Measurements from ENCODE around the gene GATA2. TPM values are rescaled to one million over a fixed set of nuclear protein-coding genes. Genes with fewer than 3 reads are reported as not detected.

The GATA2 gene
- total and polyA plus RNA-seq, 9 donors: 4.0 to 16.1 (median 6.1) TPM

GRCh38 chr3:128472449-128473179, 20.4 kb downstream of the GATA2 start:
- H3K4me3 ChIP-seq: no peak overlapping the region
- intact Hi-C loops (cut with DNase I): no loop called here
- H3K27me3 ChIP-seq: no peaks in the 10 kb centered on the region
- no peaks in the 10 kb centered on the region for H3K4me1 ChIP-seq (ENCODE audit: insufficient read depth)
- H3K36me3 ChIP-seq: no peaks in the 10 kb centered on the region
- 66 to 84% (median 77%) methylated on average over 13 of the region's 13 CpGs for WGBS, 3 donors
- no peaks in the 10 kb centered on the region for H3K9me3 ChIP-seq
- no peak overlapping the region for H3K27ac ChIP-seq
- TF ChIP-seq, protein P1, sequence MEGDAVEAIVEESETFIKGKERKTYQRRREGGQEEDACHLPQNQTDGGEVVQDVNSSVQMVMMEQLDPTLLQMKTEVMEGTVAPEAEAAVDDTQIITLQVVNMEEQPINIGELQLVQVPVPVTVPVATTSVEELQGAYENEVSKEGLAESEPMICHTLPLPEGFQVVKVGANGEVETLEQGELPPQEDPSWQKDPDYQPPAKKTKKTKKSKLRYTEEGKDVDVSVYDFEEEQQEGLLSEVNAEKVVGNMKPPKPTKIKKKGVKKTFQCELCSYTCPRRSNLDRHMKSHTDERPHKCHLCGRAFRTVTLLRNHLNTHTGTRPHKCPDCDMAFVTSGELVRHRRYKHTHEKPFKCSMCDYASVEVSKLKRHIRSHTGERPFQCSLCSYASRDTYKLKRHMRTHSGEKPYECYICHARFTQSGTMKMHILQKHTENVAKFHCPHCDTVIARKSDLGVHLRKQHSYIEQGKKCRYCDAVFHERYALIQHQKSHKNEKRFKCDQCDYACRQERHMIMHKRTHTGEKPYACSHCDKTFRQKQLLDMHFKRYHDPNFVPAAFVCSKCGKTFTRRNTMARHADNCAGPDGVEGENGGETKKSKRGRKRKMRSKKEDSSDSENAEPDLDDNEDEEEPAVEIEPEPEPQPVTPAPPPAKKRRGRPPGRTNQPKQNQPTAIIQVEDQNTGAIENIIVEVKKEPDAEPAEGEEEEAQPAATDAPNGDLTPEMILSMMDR (IDR thresholded peaks at IDR 0.05): no peak
- TF ChIP-seq POLR2A (IDR thresholded peaks at IDR 0.05) (no peak), EP300 (IDR thresholded peaks at IDR 0.05) (no peak)
- no peak for DNase-seq

DNA sequence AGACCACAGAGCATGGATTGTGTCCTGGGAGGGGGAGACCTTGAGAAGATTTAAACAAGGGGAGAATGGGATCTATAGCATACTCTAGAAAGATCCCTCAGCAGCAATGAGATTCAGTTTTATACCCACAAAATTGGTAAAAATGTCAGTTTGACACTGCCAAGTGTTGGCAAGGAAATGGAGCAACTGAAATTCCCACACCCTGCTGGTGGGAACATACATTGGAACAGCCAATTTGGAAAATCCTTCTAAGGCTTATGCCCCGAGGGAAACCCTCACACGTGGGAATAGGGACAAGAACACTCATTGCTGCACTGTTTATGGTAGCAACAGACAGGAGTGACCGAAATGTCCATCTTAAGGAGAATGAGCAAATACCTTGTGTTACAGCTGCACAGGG, 21.3 kb downstream of the GATA2 start:
- H3K4me3 ChIP-seq: no peak overlapping the region
- no peaks in the 10 kb centered on the region for H3K4me1 ChIP-seq (ENCODE audit: insufficient read depth)
- intact Hi-C loops (cut with DNase I): no loop called here
- no peak for TF ChIP-seq EP300 (IDR thresholded peaks at IDR 0.05)
- TF ChIP-seq POLR2A (IDR thresholded peaks at IDR 0.05): no peak
- TF ChIP-seq, protein P1 (IDR thresholded peaks at IDR 0.05): no peak
- no peaks in the 10 kb centered on the region for H3K9me3 ChIP-seq
- no peak for DNase-seq
- WGBS, 3 donors: 81 to 92% (median 88%) methylated on average over 3 of the region's 3 CpGs
- H3K27me3 ChIP-seq: no peaks in the 10 kb centered on the region
- no peaks in the 10 kb centered on the region for H3K36me3 ChIP-seq
- no peak overlapping the region for H3K27ac ChIP-seq

DNA sequence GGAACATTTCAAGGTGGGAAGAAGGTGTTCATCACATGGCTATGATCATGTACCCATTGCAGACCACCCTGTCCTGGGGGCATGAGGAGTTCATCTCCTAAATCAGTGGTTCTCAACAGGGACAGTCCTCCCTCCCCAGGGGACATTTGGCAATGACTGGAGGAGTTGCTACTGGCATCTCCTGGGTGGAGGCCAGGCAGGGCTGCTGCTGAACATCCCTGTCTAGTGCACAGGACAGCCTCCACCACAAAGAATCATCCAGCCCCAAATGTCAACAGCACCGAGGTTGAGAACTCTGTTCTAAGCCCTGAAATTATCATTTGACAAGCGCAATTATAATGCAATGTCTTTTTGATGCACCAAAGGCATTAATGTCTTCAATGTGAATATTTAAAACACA, 21.9 kb downstream of the GATA2 start:
- Histone ChIP-seq H3K27ac (no peak overlapping the region), H3K9me3 (no peaks in the 10 kb centered on the region), H3K4me1 (ENCODE audit: insufficient read depth) (no peaks in the 10 kb centered on the region), H3K27me3 (no peaks in the 10 kb centered on the region), H3K36me3 (no peaks in the 10 kb centered on the region), H3K4me3 (no peak overlapping the region)
- 72 to 81% (median 76%) methylated on average over 2 of the region's 2 CpGs for WGBS, 3 donors
- TF ChIP-seq EP300 (IDR thresholded peaks at IDR 0.05): no peak
- TF ChIP-seq POLR2A (IDR thresholded peaks at IDR 0.05): no peak
- TF ChIP-seq, protein P1 (IDR thresholded peaks at IDR 0.05): no peak
- intact Hi-C loops (cut with DNase I): no loop called here
- no peak for DNase-seq

DNA sequence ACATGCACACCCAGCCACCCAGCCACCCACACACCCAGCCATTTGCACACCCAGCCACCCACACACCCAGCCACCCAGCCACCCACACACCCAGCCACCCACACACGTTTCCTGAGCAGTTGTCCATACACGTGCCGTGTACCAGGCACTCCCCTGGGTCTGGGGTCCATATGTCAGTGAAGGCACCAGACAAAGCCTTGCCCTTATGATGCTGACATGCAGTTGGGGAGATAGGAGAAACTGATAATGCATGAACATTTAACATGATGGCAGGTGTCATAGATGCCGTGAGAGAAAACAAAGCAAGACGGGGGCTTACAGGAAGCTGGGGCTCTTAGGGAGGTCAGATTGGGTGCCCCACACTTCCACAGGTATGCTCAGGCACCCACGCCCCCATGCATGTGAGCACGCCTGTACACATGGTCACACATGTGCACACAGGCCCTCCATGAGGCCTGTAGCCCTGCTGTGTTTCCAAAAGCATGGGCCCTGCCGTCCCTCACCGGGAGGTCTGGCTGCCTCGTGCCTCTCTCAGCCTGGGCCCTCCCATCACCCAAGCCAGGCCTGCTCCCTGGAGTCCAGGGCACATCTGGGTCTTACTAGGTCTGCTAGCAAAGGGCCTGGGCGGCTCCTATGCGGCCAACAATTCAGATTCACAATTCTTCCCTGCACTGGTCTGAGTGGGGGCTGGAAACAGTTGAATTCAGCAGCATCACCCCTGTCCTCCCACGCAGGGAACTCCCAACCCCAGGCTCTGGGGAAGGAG, 22.7 kb downstream of the GATA2 start:
- no peaks in the 10 kb centered on the region for H3K4me1 ChIP-seq (ENCODE audit: insufficient read depth)
- no peaks in the 10 kb centered on the region for H3K36me3 ChIP-seq
- intact Hi-C loops (cut with DNase I): no loop called here
- no peak for DNase-seq
- no peak overlapping the region for H3K27ac ChIP-seq
- no peak overlapping the region for H3K4me3 ChIP-seq
- no peaks in the 10 kb centered on the region for H3K27me3 ChIP-seq
- 54 to 61% (median 59%) methylated on average over 13 of the region's 13 CpGs for WGBS, 3 donors
- TF ChIP-seq EP300 (IDR thresholded peaks at IDR 0.05) (no peak), POLR2A (IDR thresholded peaks at IDR 0.05) (no peak)
- TF ChIP-seq, protein P1 (IDR thresholded peaks at IDR 0.05): no peak
- no peaks in the 10 kb centered on the region for H3K9me3 ChIP-seq
